HG02678 (cell line): ENCODE measurements around the gene SCCPDH.
A peak's percentile ranks its signal among the peaks of the same experiment; 100 is the strongest.

Experiments used
- ATAC-seq: cut with Tn5 transposase; IDR thresholded peaks from one replicate; pipeline ENCODE4 v1.9.1; 2021; ENCODE audit warnings: mild to moderate bottlenecking, moderate library complexity; ENCODE audit not compliant: unreplicated experiment

SCCPDH gene

GRCh38 chr1:246748006-246748405 is 23.8 kb downstream of the SCCPDH start:
- no peak for ATAC-seq

GRCh38 chr1:246748867-246749266 is 24.7 kb downstream of the SCCPDH start:
- no peak for ATAC-seq

DNA sequence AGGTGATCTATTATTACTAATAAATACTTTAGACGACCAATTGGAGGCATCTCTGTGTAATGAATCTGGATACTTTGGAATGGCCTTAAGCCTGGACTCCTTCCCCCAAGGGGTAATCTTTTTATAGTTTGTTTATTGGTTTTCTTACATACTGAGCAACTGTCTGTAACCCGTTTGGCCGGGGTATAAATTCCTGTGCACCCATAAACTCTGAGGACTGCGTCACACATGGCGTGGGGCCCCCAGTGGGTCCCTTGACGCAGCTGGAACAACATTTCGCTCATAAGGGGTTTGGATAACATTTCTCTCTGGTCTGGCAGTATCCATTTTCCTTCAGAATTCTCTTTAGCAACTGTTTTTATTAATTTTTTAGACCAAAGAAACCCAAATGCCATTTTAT is 26.5 kb downstream of the SCCPDH start:
- no peak for ATAC-seq

- peak; percentile 94 for ATAC-seq
Measured at GRCh38 chr1:246753670-246754535, 29.7 kb downstream of the SCCPDH start.

- ATAC-seq, result no peak
Measured at GRCh38 chr1:246755419-246755818, 31.2 kb downstream of the SCCPDH start.

GRCh38 chr1:246760422-246761347 is 36.5 kb downstream of the SCCPDH start:
- ATAC-seq, result no peak

- no peak for ATAC-seq
Measured at GRCh38 chr1:246761396-246761795, 37.2 kb downstream of the SCCPDH start.

GRCh38 chr1:246765521-246765920 is 41.3 kb downstream of the SCCPDH start:
- ATAC-seq, result no peak

DNA sequence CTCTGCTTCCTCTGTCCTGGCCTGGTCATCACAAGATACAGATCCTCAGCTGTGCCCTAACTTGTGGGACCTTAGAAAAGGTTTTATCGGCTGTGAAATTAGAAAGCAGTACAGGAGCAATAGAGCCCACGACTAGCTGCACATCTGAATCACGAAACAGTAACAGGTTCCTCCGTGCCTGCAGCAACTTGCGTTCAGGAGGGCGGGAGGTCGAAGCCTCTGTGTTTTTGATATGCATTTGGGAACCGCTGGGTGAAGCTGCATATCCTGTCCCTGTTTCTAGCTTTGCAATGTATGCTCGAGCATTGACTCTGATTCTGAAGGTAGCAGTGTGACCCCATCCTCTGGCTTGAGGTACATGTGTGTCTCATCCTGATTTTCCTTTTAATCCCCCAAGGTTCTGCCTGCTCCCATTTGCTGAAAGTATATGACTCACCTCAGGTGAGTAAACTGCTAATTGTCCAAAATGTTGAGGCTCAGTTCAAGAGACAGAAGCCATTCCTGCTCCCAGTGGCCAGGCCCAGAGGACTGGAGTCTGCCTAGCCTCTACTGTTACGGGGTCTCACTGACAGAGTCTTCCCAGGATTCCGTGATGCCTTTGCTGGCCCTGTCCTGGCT is 44.3 kb downstream of the SCCPDH start:
- no peak for ATAC-seq

- ATAC-seq, result no peak
Measured at GRCh38 chr1:246769306-246769705, 45.1 kb downstream of the SCCPDH start.

DNA sequence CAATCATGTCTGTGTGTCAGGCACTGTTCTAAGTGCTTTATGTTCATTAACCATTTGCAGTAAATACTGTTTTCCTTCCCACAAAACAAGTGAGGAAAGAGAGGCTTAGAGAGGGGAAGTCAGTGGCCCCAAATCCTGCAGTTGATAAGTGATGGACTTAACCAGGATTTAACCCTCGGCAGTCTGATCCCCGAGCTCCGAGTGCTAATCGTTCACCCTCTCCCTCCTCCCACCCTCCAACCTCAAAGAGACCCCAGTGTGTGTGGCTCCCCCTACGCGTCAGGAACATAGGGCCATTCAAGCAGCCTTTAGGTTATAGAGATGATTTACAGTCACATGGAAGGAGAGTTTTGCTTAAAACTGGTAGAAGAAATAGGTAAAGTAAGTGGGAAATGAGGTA is 47.2 kb downstream of the SCCPDH start:
- ATAC-seq, result no peak

GRCh38 chr1:246772686-246773085 is 48.5 kb downstream of the SCCPDH start:
- peak; percentile 32 for ATAC-seq

- peak; percentile 99 for ATAC-seq
Measured at GRCh38 chr1:246773213-246773641, 49.0 kb downstream of the SCCPDH start.

DNA sequence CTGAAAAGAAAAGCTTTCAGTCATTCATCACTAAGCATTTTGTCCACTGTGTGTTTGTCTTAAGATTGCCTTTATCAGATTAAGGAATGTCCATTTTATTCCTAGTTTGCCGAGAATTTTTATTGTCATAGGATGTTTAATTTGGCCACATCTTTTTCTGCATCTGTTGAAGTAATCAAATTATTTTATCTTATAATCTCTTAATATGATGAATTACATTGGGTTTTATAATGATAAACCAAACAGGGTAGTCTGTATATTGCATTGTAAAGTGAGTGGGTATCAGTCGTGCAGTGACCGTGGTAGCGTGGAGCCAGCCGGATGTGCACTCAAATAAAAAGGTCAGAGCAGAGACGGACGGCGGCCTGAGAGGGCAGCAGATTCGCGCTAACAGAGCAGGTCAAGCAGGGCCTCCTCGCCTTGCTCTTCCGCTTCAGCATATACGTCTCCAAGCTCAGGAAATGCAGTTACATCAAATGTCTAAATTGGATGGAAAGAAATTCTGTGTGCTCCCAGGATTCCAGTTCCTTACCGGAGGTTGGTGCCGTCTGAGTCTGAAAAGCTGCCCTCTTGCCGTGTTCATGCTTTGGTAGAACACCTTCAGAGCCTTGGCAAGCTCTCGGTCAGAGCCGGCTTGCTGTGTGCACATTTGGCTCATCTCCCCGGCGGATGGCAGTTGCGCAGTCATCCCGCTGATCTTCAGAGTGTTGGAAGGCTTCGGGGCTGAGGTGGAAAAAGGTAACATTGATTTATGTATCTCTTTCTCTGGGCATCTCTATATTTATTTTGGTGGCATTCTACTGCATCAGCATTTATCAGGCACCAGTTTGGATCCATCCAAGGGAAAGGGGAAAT is 51.5 kb downstream of the SCCPDH start:
- ATAC-seq, result no peak

DNA sequence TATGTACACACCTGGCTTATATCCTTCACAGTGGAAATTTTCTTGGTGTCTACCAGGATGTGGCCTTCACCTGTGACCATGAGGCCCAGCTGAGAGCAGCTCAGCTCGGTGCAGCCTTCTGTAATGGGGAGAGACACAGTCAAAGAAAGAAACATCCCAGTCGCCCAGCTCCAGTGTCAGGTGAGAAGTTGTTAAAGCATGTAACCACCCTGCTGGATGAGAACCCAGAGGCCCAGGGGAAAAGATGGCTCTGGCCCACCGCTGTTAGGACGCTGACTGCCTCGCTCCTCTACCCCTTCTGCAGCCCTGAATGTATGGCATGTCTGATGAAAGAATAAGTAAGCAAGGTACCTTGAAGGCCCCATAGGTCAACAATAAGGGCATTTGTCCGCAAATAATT is 52.7 kb downstream of the SCCPDH start:
- no peak for ATAC-seq

- ATAC-seq, result no peak
Measured at GRCh38 chr1:246778663-246779062, 54.5 kb downstream of the SCCPDH start.

GRCh38 chr1:246779561-246780175 is 55.5 kb downstream of the SCCPDH start:
- ATAC-seq, result no peak

GRCh38 chr1:246780264-246780663 is 56.1 kb downstream of the SCCPDH start:
- ATAC-seq, result no peak

DNA sequence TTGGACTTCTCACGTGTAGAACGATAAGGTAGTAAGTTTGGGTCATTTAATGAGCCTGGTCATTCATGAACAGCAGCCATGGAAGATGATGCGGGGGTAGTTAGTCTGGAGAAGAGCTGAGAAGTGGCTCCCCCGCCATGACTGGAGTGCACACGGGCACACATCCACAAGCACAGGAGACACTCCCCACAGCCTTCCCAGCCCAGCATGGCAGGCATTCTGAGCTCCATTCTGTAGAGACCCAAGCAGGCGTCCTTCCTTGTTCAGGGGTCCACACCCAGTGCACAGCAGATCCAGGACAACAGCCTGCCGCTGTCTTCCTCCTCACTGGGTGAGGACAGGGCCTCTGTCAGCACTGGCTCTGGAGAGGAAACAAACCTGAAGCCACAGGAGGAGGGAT is 57.0 kb downstream of the SCCPDH start:
- no peak for ATAC-seq
